OCI-M1 (cell line): Measurements from ENCODE around the gene TTC32.

Source experiments
- DNase-seq: peaks from one replicate; lab custom pipeline; 2025; lab: John Stamatoyannopoulos, UW

TTC32 gene

DNA sequence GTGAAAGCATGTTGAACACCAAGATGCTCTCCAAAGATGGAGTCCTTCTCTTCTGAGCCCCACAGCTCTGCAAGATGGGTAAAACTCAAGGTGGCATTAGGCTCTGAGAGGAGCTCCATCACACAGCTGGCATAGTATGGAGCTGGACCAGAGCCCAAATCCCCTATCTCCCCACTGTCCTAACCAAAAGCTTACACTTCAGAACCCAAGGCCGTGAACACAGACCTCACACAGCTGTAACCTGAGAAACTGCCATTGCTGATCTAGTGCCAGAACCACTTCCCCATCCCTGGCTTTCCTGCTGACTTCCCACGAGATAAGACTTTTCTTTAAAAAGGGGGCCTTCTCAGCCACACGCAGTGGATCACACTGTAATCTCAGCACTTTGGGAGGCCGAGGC is 25.0 kb downstream of the TTC32 start:
- DNase-seq, result no peak

GRCh38 chr2:19875280-19875679 is 26.5 kb downstream of the TTC32 start:
- no peak for DNase-seq

GRCh38 chr2:19874726-19875125 is 27.1 kb downstream of the TTC32 start:
- DNase-seq, result no peak

DNA sequence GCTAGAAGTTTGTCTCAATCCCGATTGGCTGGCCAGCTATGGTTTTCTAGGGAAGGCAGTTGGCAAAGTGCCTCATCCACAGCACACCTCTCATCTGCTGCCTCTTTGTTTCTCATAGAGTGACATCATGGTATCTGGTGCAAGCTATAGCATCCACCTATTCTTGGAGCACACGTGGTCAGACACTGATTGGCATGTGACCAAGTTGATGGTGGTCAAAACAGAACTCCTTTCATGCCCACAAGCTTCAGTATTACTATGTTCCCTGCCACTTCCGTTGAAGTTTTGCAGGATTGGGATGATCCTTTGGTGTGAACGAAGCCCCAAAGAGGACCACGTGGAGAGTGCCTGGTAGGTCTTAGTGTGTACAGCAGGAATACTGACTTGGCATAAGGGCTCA is 28.8 kb downstream of the TTC32 start:
- DNase-seq, result no peak

DNA sequence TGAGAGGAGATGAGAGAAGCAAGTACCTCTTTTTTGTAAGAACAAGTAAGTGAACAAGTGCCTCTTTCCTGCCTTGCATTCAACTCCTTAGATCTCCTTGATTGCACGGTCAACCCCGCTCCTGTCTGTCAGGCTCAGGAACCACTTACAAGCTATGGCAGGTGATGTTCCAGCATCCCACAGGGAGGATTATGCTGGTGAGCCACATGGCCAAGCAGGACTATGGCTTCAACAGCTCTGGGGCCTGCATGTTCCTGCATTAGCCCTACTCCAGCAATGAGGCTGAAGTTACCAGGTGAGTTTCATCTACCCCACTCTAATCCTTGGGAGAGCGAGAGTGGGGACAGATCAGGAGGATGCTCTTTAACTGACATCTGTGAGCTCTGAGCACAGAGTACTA is 29.5 kb downstream of the TTC32 start:
- DNase-seq, result no peak

DNA sequence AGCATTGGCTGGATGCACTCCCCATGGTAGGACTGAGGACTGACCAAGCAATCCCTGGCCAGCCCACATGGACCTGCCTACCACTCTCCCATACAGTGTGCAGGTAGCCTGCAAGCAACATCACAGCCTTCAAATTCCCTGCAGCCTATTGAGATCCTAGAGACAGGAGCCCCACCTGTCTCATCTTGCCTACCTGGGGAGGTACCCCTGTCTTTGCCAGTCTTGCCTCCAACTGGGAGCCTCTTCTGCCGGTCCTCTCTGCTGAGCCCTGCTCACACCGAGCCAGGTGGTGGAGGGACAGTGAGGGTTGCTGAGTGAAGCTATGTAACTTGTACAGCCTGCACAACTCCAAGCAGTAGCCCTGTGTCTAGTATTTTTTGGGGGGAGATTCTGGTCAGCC is 29.9 kb downstream of the TTC32 start:
- no peak for DNase-seq

GRCh38 chr2:19870792-19871191 is 31.0 kb downstream of the TTC32 start:
- no peak for DNase-seq

DNA sequence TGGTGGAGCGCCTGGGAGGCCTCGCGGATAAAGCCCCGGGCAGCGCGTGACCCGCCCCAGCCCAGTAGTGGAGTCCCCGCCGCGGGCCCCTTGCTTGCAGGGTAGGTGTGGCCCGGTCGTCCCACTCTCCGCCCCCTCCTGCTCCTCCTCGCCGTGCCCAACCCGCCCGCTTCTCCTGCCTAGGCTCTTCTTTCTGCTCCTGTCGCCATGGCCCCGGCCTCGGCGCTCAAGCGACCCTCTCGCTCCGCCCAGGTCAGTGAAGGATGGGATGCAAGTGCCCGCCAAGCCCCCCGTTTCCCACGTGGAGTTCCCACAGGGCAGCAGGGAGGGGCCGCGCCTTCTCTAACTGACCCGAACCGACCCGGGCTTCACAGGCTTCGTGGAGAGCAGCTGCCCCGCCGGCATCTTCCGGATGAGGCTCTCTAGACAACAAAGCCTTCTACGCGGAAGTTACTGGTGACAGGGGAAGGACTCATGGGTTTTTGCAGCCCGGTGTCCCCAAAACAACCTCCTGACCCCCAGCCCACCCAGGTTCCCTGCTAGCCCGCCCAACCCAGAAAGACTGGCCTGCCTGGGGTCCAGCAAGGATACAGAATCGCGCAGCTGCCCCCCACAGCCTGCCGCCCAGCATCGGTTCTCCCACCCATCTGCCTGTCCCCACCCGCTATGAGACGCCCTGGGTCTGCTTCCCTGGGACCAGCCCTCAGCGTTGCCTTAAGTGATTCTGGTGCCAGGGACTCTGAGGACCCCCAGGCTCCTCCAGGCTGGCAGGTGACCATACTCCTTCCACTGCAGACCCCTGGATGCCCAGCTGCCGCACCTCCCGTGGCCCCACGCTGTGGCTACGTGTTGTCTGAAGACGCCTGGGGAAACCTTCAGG is 32.8 kb downstream of the TTC32 start:
- no peak for DNase-seq

- DNase-seq, result no peak
Observed at GRCh38 chr2:19868224-19868623, 33.6 kb downstream of the TTC32 start.

GRCh38 chr2:19866771-19867170 is 35.0 kb downstream of the TTC32 start:
- no peak for DNase-seq

DNA sequence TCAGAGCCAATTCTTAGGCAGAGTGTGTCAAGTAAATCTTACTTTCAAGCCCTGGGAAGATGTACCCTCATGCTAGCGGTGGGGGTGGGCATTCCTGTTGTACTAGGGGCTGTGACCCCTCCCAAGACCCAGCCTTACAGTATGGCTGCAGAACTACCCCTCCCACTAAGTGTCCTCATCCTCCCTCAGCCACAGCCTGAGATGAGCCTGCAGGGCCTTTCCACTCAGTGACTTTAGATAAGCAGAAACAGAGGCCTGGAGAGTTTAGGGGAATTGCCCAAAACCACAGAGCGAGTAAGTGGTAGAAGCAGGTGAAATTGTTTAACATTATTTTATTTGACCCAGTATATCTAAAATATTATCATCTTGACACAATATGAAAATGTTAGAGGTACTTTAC is 36.6 kb downstream of the TTC32 start:
- DNase-seq, result peak; percentile 62

DNA sequence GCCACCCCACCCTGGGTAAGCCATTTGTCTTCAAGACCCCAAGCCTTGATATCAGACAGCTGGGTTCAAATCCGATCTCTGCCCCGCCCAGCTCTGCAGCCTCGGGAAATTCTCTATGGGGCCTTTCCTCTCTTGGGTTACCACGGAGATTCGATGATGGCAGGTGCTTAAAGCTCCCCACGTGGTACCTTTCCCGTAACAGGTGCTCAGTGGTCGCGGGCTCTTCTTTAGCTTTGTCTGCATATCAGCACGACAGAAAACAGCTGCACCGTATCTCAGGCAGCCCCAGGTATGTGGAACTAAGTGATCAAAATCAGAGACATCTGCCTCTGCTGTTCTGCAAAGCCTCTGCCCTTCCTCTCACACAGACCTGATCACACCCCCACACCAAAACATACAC is 37.4 kb downstream of the TTC32 start:
- DNase-seq, result no peak

DNA sequence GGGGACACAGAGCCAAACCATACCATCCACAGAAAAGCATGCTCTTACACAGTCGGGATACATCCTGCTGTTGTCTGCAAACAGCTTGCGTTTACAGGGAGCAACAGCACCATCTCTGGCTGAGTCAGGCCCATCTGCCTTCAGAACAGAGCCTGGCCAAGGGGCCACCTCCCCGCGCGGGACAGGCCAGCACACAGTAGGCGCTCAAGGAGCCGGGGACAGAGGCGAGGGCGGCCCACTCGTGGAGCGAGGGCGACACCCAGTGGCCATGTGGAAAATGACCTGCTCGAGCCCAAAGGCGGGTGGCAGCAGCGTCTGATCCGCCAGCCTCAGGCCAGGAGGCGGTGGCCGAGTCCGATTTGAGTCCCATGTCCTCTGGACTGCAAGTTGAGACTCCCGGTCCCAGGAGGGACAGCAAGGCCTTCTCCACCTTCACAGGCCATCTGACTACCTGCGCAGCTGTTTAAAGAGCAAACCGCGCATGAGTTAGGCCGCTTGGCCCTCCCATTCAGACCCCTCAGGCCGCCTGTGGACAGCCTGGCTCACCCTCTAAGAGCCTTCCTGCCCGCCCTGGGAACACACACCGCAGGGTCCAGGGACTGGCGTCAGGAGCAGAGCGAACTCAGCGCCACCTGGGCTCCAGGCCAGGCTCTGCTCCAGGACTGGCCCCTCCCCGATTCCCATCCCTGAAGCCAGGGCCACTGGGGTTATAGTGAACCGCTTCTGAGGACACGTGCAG is 38.3 kb downstream of the TTC32 start:
- peak; percentile 70 for DNase-seq

GRCh38 chr2:19861813-19862212 is 40.0 kb downstream of the TTC32 start:
- no peak for DNase-seq

GRCh38 chr2:19860022-19860421 is 41.8 kb downstream of the TTC32 start:
- no peak for DNase-seq

- DNase-seq, result no peak
Observed at GRCh38 chr2:19859565-19859964, 42.2 kb downstream of the TTC32 start.

- no peak for DNase-seq
Observed at GRCh38 chr2:19857806-19858205, 44.0 kb downstream of the TTC32 start.

- no peak for DNase-seq
Observed at GRCh38 chr2:19857100-19857499, 44.7 kb downstream of the TTC32 start.

GRCh38 chr2:19855542-19856431 is 46.0 kb downstream of the TTC32 start:
- no peak for DNase-seq

- DNase-seq, result no peak
Observed at GRCh38 chr2:19854596-19855541, 46.9 kb downstream of the TTC32 start.

DNA sequence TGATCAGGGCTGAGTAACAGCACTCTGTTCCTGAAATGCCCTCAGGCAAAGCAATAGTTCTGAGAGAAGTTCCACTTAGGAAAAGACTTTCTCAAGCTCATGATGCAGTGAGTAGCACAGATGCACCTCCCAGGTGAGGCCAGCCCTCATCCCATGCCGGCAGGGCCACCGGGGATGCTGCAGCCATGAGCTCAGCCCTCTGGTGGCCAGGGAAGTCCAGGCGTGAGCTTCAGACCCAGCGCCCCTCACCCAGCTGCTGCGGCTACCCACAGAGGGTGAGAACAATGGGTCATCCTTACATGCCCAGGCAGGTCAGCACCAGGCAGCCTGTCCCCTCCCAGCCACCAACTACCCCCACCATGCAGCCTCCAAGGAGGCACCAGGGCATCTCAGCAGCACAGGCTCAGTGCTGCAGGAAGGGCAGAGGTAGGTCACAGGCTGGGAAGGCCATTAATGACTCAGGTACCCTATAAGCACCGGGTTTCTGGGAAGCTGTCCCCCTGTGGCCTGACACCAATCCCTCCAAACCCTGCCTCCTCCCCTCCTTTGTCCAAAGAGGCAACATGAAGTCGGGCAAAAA is 50.6 kb downstream of the TTC32 start:
- DNase-seq, result no peak
